Lower lobe of right lung (tissue), 2 donors: ENCODE measurements around the gene SLC6A18. TPM values are rescaled to one million over a fixed set of nuclear protein-coding genes. Genes with fewer than 3 reads are reported as not detected.
"Not testable (repeated sequence)": the region's sequence is repeated elsewhere in the genome, so short reads cannot be mapped to it uniquely, and the experiment has no call there.

Experiments used
- ATAC-seq, 2 donors: fragments of 200-7000 bp; cut with Tn5 transposase; one replicate each; pipeline ENCODE4 v1.9.1; 2020 to 2022; ENCODE audit warnings: mild to moderate bottlenecking in 2 of 2, moderate library complexity in 2 of 2
- DNase-seq: peaks from one replicate; pipeline ENCODE4 v3.0.0-alpha.2; 2020
- H3K27ac ChIP-seq: fragments of 200-600 bp; one replicate; pipeline ENCODE4 v1.8.0; 2022
- H3K27me3 ChIP-seq: fragments of 200-600 bp; one replicate; pipeline ENCODE4 v1.8.0; 2022; ENCODE audit warnings: low read depth
- H3K36me3 ChIP-seq: fragments of 200-600 bp; one replicate; pipeline ENCODE4 v1.8.0; 2022; ENCODE audit warnings: mild to moderate bottlenecking
- H3K4me1 ChIP-seq: fragments of 200-600 bp; one replicate; pipeline ENCODE4 v1.8.0; 2022
- H3K4me3 ChIP-seq: fragments of 200-600 bp; one replicate; pipeline ENCODE4 v1.8.0; 2022; ENCODE audit warnings: mild to moderate bottlenecking
- H3K9me3 ChIP-seq: fragments of 200-600 bp; one replicate; pipeline ENCODE4 v1.8.0; 2022
- CTCF ChIP-seq: fragments of 200-600 bp; IDR thresholded peaks from one replicate; pipeline ENCODE4 v1.8.0; 2022; ENCODE audit warnings: antibody characterized with exemption, mild to moderate bottlenecking
- intact Hi-C: fragments of 100-400 bp; cut with DNase I; formaldehyde crosslinking; loops from one replicate; pipeline ENCODE4 v1.11.0; 2022
- total RNA-seq: library from RNA; stranded (reverse); fragmentation: NEBNext Ultra II Directional; extraction: Animal tissue kit (Norgen Biotek cat#: 25700); gene quantifications from one replicate; pipeline ENCODE4 v1.2.1, GENCODE V29; 2021
- donor health status: DM: no; HTN: yes; CAD: no; lungs with severe emphysema.

SLC6A18 gene
- total RNA-seq, 1 donor from 2014 or later: not detected

GRCh38 chr5:1265026-1265425 is 39.8 kb downstream of the SLC6A18 start:
- Histone ChIP-seq H3K4me3 (no peak overlapping the region), H3K9me3 (no peaks in the 10 kb centered on the region), H3K27ac (no peak overlapping the region), H3K27me3 (no peaks in the 10 kb centered on the region), H3K4me1 (no peaks in the 10 kb centered on the region), H3K36me3 (no peaks in the 10 kb centered on the region)
- no peak for ATAC-seq
- DNase-seq: no peak
- intact Hi-C loops: no loop called here
- TF ChIP-seq CTCF: no peak

GRCh38 chr5:1265461-1266455 is 40.6 kb downstream of the SLC6A18 start:
- intact Hi-C loops: no loop called here
- TF ChIP-seq CTCF: no peak

GRCh38 chr5:1266791-1267190 is 41.6 kb downstream of the SLC6A18 start:
- no peaks in the 10 kb centered on the region for H3K4me1 ChIP-seq
- no peaks in the 10 kb centered on the region for H3K36me3 ChIP-seq
- intact Hi-C loops: no loop called here
- ATAC-seq: no peak
- DNase-seq: no peak
- H3K27me3 ChIP-seq: no peaks in the 10 kb centered on the region
- H3K9me3 ChIP-seq: no peaks in the 10 kb centered on the region
- no peak overlapping the region for H3K4me3 ChIP-seq
- no peak overlapping the region for H3K27ac ChIP-seq
- TF ChIP-seq CTCF: no peak

More at GRCh38 chr5:1265461-1266455, 40.6 kb downstream of the SLC6A18 start:
- H3K4me3 ChIP-seq: no peak overlapping the region
- H3K27ac ChIP-seq: no peak overlapping the region
- DNase-seq: no peak
- ATAC-seq: no peak
- H3K36me3 ChIP-seq: no peaks in the 10 kb centered on the region
- H3K4me1 ChIP-seq: no peaks in the 10 kb centered on the region
- no peaks in the 10 kb centered on the region for H3K9me3 ChIP-seq
- no peaks in the 10 kb centered on the region for H3K27me3 ChIP-seq

- intact Hi-C loops, H3K27me3 ChIP-seq, ATAC-seq, H3K4me1 ChIP-seq, H3K36me3 ChIP-seq, DNase-seq, H3K9me3 ChIP-seq, H3K4me3 ChIP-seq, H3K27ac ChIP-seq: not testable (repeated sequence)
These were observed 42.3 kb downstream of the SLC6A18 start for GRCh38 chr5:1267464-1267863.

- H3K4me1 ChIP-seq: no peaks in the 10 kb centered on the region
- H3K9me3 ChIP-seq: no peaks in the 10 kb centered on the region
- DNase-seq: no peak
- no peaks in the 10 kb centered on the region for H3K27me3 ChIP-seq
- H3K36me3 ChIP-seq: no peaks in the 10 kb centered on the region
- no peak overlapping the region for H3K4me3 ChIP-seq
- no peak for ATAC-seq
- TF ChIP-seq CTCF: no peak
- H3K27ac ChIP-seq: no peak overlapping the region
- intact Hi-C loops: no loop called here
These were observed 42.9 kb downstream of the SLC6A18 start for GRCh38 chr5:1268056-1268455.

- ATAC-seq (no peak), DNase-seq (no peak)
- H3K27ac ChIP-seq: no peak overlapping the region
- H3K4me1 ChIP-seq: no peaks in the 10 kb centered on the region
- no peak overlapping the region for H3K4me3 ChIP-seq
- intact Hi-C loops: no loop called here
- H3K27me3 ChIP-seq: no peaks in the 10 kb centered on the region
- TF ChIP-seq CTCF: no peak
- no peaks in the 10 kb centered on the region for H3K9me3 ChIP-seq
- no peaks in the 10 kb centered on the region for H3K36me3 ChIP-seq
These were observed 43.5 kb downstream of the SLC6A18 start for GRCh38 chr5:1268666-1269065.
